ENCODE results near the gene ZNF282. TPM values are rescaled to one million over a fixed set of nuclear protein-coding genes. Genes with fewer than 3 reads are reported as not detected.

Gene ZNF282
- total and polyA plus RNA-seq, 9 of the 15 experiments (the other 6 are each of a cell fraction or from before 2014, with no cell fraction given): 0.76 to 58.6 (median 17.4) TPM

DNA sequence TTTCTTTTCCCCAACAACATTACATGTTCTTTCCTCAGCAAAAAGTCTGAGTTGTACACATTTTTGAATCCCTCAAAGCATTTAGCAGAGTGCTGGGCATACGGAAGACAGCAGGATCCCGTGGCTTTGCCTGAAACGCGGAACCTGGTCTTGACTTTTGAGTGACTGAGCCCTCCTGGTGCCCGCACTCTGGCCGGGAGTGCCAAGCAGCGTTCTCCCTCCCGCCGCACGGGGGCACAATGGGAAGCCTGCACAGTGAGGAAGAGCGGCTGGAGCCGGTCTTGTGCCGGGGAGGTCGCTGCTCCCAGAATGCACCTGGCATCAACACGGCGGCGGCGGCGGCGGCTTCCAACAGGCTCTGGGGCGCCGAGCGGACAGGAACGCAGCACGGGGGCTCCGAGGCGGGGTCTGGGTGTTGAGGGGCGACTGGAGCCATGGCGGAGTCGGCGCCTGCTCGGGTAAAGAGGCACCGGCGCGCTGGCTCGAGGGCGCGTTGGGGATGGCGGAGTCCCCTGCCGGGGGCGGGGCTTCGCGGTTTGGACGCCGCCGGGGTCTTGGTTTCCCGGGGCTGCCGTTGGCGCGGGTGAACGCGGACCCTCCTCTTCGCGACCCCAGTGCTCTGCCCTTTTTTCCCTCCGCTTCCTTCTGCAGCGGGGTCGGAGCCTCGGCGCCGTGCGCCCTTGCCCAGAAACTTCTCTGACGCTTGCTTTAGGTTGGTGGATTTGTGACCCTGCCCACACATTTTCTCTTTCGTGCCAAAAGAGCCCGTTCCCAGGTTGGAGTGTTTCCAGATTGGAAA lies 44.2 kb downstream of the ZNF282 start, which contains the start of gene ZNF212 (continued):
- TF ChIP-seq, protein P1, sequence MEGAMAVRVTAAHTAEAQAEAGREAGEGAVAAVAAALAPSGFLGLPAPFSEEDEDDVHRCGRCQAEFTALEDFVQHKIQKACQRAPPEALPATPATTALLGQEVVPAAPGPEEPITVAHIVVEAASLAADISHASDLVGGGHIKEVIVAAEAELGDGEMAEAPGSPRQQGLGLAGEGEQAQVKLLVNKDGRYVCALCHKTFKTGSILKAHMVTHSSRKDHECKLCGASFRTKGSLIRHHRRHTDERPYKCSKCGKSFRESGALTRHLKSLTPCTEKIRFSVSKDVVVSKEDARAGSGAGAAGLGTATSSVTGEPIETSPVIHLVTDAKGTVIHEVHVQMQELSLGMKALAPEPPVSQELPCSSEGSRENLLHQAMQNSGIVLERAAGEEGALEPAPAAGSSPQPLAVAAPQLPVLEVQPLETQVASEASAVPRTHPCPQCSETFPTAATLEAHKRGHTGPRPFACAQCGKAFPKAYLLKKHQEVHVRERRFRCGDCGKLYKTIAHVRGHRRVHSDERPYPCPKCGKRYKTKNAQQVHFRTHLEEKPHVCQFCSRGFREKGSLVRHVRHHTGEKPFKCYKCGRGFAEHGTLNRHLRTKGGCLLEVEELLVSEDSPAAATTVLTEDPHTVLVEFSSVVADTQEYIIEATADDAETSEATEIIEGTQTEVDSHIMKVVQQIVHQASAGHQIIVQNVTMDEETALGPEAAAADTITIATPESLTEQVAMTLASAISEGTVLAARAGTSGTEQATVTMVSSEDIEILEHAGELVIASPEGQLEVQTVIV (CRISPR knock-in tag; IDR thresholded peaks at IDR 0.05; ENCODE audit: borderline replicate concordance): no peak
- TF ChIP-seq ZNF23 (CRISPR knock-in tag; IDR thresholded peaks at IDR 0.05): no peak
- TF ChIP-seq ZNF77 (CRISPR knock-in tag; IDR thresholded peaks at IDR 0.05): no peak
- TF ChIP-seq ETV6 (IDR thresholded peaks at IDR 0.05; ENCODE audit: borderline replicate concordance in 1 of 2, low read depth in 2 of 2, low read length in 1 of 2): no peak
- TF ChIP-seq ETV6 (CRISPR knock-in tag; IDR thresholded peaks at IDR 0.05; ENCODE audit: borderline replicate concordance): no peak; the same call in 1 of the 2 replicates
- no peak for TF ChIP-seq SNIP1 (IDR thresholded peaks at IDR 0.05; ENCODE audit: low read depth)
- TF ChIP-seq FOXJ2 (tag; IDR thresholded peaks at IDR 0.05): peak; percentile 83
- TF ChIP-seq FOXA1 (IDR thresholded peaks at IDR 0.05; ENCODE audit: borderline replicate concordance): no peak
- no peak for TF ChIP-seq TSC22D4 (tag; IDR thresholded peaks at IDR 0.05)
- TF ChIP-seq, protein P2, sequence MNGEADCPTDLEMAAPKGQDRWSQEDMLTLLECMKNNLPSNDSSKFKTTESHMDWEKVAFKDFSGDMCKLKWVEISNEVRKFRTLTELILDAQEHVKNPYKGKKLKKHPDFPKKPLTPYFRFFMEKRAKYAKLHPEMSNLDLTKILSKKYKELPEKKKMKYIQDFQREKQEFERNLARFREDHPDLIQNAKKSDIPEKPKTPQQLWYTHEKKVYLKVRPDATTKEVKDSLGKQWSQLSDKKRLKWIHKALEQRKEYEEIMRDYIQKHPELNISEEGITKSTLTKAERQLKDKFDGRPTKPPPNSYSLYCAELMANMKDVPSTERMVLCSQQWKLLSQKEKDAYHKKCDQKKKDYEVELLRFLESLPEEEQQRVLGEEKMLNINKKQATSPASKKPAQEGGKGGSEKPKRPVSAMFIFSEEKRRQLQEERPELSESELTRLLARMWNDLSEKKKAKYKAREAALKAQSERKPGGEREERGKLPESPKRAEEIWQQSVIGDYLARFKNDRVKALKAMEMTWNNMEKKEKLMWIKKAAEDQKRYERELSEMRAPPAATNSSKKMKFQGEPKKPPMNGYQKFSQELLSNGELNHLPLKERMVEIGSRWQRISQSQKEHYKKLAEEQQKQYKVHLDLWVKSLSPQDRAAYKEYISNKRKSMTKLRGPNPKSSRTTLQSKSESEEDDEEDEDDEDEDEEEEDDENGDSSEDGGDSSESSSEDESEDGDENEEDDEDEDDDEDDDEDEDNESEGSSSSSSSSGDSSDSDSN (IDR thresholded peaks at IDR 0.05; ENCODE audit: borderline replicate concordance in 1 of 2, low read depth in 2 of 2, low read length in 2 of 2): peak in 1 of 2 experiments; percentile 63; a peak in 1 of 4 replicates
- no peak for TF ChIP-seq SRSF1 (IDR thresholded peaks at IDR 0.05; ENCODE audit: low read depth, low read length)
- no peak for TF ChIP-seq ZSCAN32 (CRISPR knock-in tag; IDR thresholded peaks at IDR 0.05)
- TF ChIP-seq ZSCAN29 (IDR thresholded peaks at IDR 0.05): no peak
- TF ChIP-seq RBM14 (IDR thresholded peaks at IDR 0.05; ENCODE audit: borderline replicate concordance, insufficient read depth, low read depth, low read length): no peak
- TF ChIP-seq NFXL1 (CRISPR knock-in tag; IDR thresholded peaks at IDR 0.05): no peak
- no peak for TF ChIP-seq HDAC3 (IDR thresholded peaks at IDR 0.05; ENCODE audit: borderline replicate concordance, partially characterized antibody)
- no peak for TF ChIP-seq ZNF696 (CRISPR knock-in tag; conservative IDR thresholded peaks at IDR 0.05)
- TF ChIP-seq, protein P3, sequence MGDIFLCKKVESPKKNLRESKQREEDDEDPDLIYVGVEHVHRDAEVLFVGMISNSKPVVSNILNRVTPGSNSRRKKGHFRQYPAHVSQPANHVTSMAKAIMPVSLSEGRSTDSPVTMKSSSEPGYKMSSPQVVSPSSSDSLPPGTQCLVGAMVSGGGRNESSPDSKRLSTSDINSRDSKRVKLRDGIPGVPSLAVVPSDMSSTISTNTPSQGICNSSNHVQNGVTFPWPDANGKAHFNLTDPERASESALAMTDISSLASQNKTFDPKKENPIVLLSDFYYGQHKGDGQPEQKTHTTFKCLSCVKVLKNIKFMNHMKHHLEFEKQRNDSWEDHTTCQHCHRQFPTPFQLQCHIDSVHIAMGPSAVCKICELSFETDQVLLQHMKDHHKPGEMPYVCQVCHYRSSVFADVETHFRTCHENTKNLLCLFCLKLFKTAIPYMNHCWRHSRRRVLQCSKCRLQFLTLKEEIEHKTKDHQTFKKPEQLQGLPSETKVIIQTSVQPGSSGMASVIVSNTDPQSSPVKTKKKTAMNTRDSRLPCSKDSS (IDR thresholded peaks at IDR 0.05; ENCODE audit: low read depth, partially characterized antibody): no peak
- no peak for TF ChIP-seq ZNF140 (CRISPR knock-in tag; IDR thresholded peaks at IDR 0.05)
- TF ChIP-seq ZNF217 (CRISPR knock-in tag; IDR thresholded peaks at IDR 0.05): no peak
- no peak for TF ChIP-seq ETS2 (tag; IDR thresholded peaks at IDR 0.05; ENCODE audit: borderline replicate concordance, poor library complexity, severe bottlenecking)
